Smooth muscle cell (in vitro differentiated cells): Measurements from ENCODE around the gene LRRN1. TPM values are rescaled to one million over a fixed set of nuclear protein-coding genes. Genes with fewer than 3 reads are reported as not detected.
"Not testable (repeated sequence)": the region's sequence is repeated elsewhere in the genome, so short reads cannot be mapped to it uniquely, and the experiment has no call there.

ENCODE experiments used
- DNase-seq: peaks from one replicate; lab custom pipeline; 2025; ENCODE audit not compliant: unreplicated experiment; lab: John Stamatoyannopoulos, UW
- H2AFZ ChIP-seq: fragments of 200-600 bp; sonication (generic); 2 replicates; pipeline ENCODE4 v1.6.0; 2016; ENCODE audit warnings: antibody characterized with exemption, low read depth, mild to moderate bottlenecking
- H3F3A ChIP-seq: fragments of 200-600 bp; sonication (generic); 2 replicates; pipeline ENCODE4 v1.6.0; 2017; ENCODE audit warnings: antibody characterized with exemption, low read depth
- H3K27ac ChIP-seq: fragments of 200-600 bp; sonication (generic); 2 replicates; pipeline ENCODE4 v1.5.1; 2016; ENCODE audit warnings: low read depth, mild to moderate bottlenecking
- H3K27me3 ChIP-seq: fragments of 200-600 bp; sonication (generic); 2 replicates; pipeline ENCODE4 v1.6.1; 2016; ENCODE audit warnings: low read depth, mild to moderate bottlenecking
- H3K36me3 ChIP-seq: fragments of 200-600 bp; sonication (generic); 2 replicates; pipeline ENCODE4 v1.5.1; 2016; ENCODE audit warnings: low read depth
- H3K4me1 ChIP-seq: fragments of 200-600 bp; sonication (generic); 2 replicates; pipeline ENCODE4 v1.5.1; 2016; ENCODE audit warnings: low read depth
- H3K4me2 ChIP-seq: fragments of 200-600 bp; sonication (generic); 2 replicates; pipeline ENCODE4 v1.6.0; 2016; ENCODE audit warnings: mild to moderate bottlenecking
- H3K4me3 ChIP-seq: fragments of 200-600 bp; sonication (generic); 2 replicates; pipeline ENCODE4 v1.5.1; 2016; ENCODE audit warnings: mild to moderate bottlenecking
- H3K79me2 ChIP-seq: fragments of 200-600 bp; sonication (generic); 2 replicates; pipeline ENCODE4 v1.6.0; 2016; ENCODE audit warnings: low read depth, mild to moderate bottlenecking
- H3K9ac ChIP-seq: fragments of 200-600 bp; sonication (generic); 2 replicates; pipeline ENCODE4 v1.6.0; 2016; ENCODE audit warnings: low read depth
- H3K9me3 ChIP-seq: fragments of 200-600 bp; sonication (generic); replicated peaks from 2 replicates; pipeline ENCODE4 v1.5.1; 2016; ENCODE audit warnings: low read depth
- H4K20me1 ChIP-seq: fragments of 200-600 bp; sonication (generic); 2 replicates; pipeline ENCODE4 v1.6.0; 2016; ENCODE audit warnings: low read depth
- WGBS: methylation state at CpG from one replicate; pipeline ENCODE4 v1.1.7; 2016; ENCODE audit warnings: low lambda C conversion rate; 5-methylcytosine and 5-hydroxymethylcytosine counted together
- polyA plus RNA-seq: library from polyadenylated mRNA; unstranded; fragments of >200 nt; fragmentation: Nextera tagmentation; extraction: Ambion mirVana; gene quantifications from 2 replicates; pipeline ENCODE4 v1.2.1, GENCODE V29; 2016
- total RNA-seq: library from RNA; depleted of rRNA; stranded (reverse); fragments of >200 nt; gene quantifications from 2 replicates; pipeline ENCODE4 v1.2.3, GENCODE V29; 2014
- TF ChIP-seq, protein P1 (sequence below): fragments of 200-600 bp; sonication (generic); IDR thresholded peaks from 2 replicates; pipeline ENCODE4 v1.5.1; 2017; ENCODE audit warnings: borderline replicate concordance, mild to moderate bottlenecking, antibody characterized with exemption; ENCODE audit not compliant: insufficient read depth, poor library complexity, severe bottlenecking

Gene LRRN1
- total and polyA plus RNA-seq, 2 experiments from 2014 or later, result 8.5 to 17.0 TPM

DNA sequence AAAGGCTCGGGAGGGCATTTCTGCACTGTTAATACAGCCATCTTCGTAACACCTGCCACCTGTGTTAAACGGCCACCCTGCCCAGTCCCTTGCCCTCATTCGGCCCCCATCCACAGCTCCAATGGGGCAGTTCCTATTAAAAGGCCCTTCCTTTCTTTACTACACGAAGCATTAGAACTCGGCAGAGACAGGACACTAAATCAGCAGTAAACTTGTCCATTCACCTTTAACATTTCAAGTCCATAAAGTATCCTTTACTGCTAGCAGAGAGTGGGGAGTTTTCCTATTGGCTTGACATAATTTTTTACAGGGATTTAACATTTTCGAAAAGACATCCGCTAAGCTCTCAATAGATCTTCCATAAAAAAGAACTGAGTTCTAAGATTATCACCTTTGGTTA is 76.3 kb downstream of the LRRN1 start:
- Histone ChIP-seq H3K9me3 (no peaks in the 10 kb centered on the region), H3K27ac (no peak overlapping the region), H3K36me3 (no peaks in the 10 kb centered on the region), H4K20me1 (no peaks in the 10 kb centered on the region), H2AFZ (no peak overlapping the region), H3K4me2 (no peak overlapping the region), H3F3A (no peaks in the 10 kb centered on the region), H3K4me3 (no peak overlapping the region), H3K4me1 (no peaks in the 10 kb centered on the region), H3K27me3 (no peaks in the 10 kb centered on the region), H3K79me2 (no peaks in the 10 kb centered on the region), H3K9ac (no peak overlapping the region)
- DNase-seq, result no peak
- 70% methylated on average over 8 of the region's 8 CpGs for WGBS
- TF ChIP-seq, protein P1, sequence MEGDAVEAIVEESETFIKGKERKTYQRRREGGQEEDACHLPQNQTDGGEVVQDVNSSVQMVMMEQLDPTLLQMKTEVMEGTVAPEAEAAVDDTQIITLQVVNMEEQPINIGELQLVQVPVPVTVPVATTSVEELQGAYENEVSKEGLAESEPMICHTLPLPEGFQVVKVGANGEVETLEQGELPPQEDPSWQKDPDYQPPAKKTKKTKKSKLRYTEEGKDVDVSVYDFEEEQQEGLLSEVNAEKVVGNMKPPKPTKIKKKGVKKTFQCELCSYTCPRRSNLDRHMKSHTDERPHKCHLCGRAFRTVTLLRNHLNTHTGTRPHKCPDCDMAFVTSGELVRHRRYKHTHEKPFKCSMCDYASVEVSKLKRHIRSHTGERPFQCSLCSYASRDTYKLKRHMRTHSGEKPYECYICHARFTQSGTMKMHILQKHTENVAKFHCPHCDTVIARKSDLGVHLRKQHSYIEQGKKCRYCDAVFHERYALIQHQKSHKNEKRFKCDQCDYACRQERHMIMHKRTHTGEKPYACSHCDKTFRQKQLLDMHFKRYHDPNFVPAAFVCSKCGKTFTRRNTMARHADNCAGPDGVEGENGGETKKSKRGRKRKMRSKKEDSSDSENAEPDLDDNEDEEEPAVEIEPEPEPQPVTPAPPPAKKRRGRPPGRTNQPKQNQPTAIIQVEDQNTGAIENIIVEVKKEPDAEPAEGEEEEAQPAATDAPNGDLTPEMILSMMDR, result no peak

- TF ChIP-seq, protein P1, result no peak
- H3K4me1 ChIP-seq, result no peaks in the 10 kb centered on the region
- H3K9me3 ChIP-seq, result no peaks in the 10 kb centered on the region
- H3K79me2 ChIP-seq, result no peaks in the 10 kb centered on the region
- no peaks in the 10 kb centered on the region for H3K36me3 ChIP-seq
- no peak overlapping the region for H2AFZ ChIP-seq
- 92% methylated on average over 7 of the region's 7 CpGs for WGBS
- no peaks in the 10 kb centered on the region for H3K27me3 ChIP-seq
- no peak for DNase-seq
- H3K4me2 ChIP-seq, result no peak overlapping the region
- no peak overlapping the region for H3K4me3 ChIP-seq
- H3F3A ChIP-seq, result no peaks in the 10 kb centered on the region
- no peaks in the 10 kb centered on the region for H4K20me1 ChIP-seq
- H3K9ac ChIP-seq, result no peak overlapping the region
- no peak overlapping the region for H3K27ac ChIP-seq
Observed at GRCh38 chr3:3881050-3881449, 81.8 kb downstream of the LRRN1 start.

- not testable (repeated sequence) for H3K27ac ChIP-seq, H4K20me1 ChIP-seq, H3K79me2 ChIP-seq, H3K9ac ChIP-seq, H3K27me3 ChIP-seq, H3K36me3 ChIP-seq, H3K4me3 ChIP-seq, DNase-seq, H3F3A ChIP-seq, H3K4me2 ChIP-seq, H3K4me1 ChIP-seq, H2AFZ ChIP-seq, H3K9me3 ChIP-seq
Observed at GRCh38 chr3:3887311-3887710, 88.1 kb downstream of the LRRN1 start.

DNA sequence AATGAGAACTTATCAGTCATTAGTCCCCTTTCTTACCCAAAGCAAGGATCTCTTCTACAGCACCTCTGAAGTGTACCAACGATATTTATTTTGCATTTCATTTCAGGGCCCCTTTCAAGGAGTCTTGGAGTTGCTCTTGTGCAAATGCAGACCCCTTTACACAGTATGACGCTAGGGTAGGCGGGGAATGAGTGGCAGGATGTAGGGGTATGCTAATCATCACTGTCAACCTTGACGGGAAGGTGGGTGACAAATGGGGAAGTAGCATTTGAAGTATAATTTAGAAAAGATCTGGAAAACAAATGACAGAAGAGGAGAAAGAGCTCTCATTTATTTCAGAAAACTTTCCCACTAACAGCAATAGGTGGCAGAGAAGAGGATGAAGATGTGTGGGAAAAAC is 94.4 kb downstream of the LRRN1 start:
- Histone ChIP-seq H3F3A (no peaks in the 10 kb centered on the region), H3K4me3 (no peak overlapping the region), H3K27ac (no peak overlapping the region), H3K4me2 (no peak overlapping the region), H3K9ac (no peak overlapping the region), H3K4me1 (no peaks in the 10 kb centered on the region), H3K27me3 (no peaks in the 10 kb centered on the region), H3K36me3 (no peaks in the 10 kb centered on the region), H2AFZ (no peak overlapping the region), H3K9me3 (no peaks in the 10 kb centered on the region), H3K79me2 (no peaks in the 10 kb centered on the region), H4K20me1 (no peaks in the 10 kb centered on the region)
- TF ChIP-seq, protein P1, result no peak
- WGBS, result 84% methylated on average over 4 of the region's 4 CpGs
- DNase-seq, result no peak
